ENCODE results near the gene EPN3. TPM values are rescaled to one million over a fixed set of nuclear protein-coding genes. Genes with fewer than 3 reads are reported as not detected.
A peak's percentile ranks its signal among the peaks of the same experiment; 100 is the strongest.

The EPN3 gene
- total RNA-seq, 1 experiment from 2014 or later, result 20.5 TPM

GRCh38 chr17:50519141-50519834 is 13.2 kb upstream of the EPN3 start:
- H3K27me3 ChIP-seq (ENCODE audit: low read length), result no peaks in the 10 kb centered on the region
- no peaks in the 10 kb centered on the region for H4K20me1 ChIP-seq (ENCODE audit: low read length)
- H3K4me3 ChIP-seq (ENCODE audit: low read length), result no peak overlapping the region
- BruUV-seq (replicated peaks), result no TSS peak
- no peaks in the 10 kb centered on the region for H3K9me2 ChIP-seq (replicated peaks; ENCODE audit: low read length)
- ChIA-PET POLR2A (ENCODE audit: unreplicated experiment) (interaction anchor here (0.5 kb wide), 1 partner anchor 1676 kb away, joined by 3 read pairs; no protein-coding TSS in a partner anchor), CTCF (interaction anchor here (0.6 kb wide), 1 partner anchor 9 kb away, joined by 4 read pairs; no protein-coding TSS in a partner anchor)
- TF ChIP-seq, protein P1, sequence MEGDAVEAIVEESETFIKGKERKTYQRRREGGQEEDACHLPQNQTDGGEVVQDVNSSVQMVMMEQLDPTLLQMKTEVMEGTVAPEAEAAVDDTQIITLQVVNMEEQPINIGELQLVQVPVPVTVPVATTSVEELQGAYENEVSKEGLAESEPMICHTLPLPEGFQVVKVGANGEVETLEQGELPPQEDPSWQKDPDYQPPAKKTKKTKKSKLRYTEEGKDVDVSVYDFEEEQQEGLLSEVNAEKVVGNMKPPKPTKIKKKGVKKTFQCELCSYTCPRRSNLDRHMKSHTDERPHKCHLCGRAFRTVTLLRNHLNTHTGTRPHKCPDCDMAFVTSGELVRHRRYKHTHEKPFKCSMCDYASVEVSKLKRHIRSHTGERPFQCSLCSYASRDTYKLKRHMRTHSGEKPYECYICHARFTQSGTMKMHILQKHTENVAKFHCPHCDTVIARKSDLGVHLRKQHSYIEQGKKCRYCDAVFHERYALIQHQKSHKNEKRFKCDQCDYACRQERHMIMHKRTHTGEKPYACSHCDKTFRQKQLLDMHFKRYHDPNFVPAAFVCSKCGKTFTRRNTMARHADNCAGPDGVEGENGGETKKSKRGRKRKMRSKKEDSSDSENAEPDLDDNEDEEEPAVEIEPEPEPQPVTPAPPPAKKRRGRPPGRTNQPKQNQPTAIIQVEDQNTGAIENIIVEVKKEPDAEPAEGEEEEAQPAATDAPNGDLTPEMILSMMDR (conservative IDR thresholded peaks at IDR 0.05; ENCODE audit: low read depth, low read length), result no peak
- peak; percentile 45 for ATAC-seq
- no peak overlapping the region for H2AFZ ChIP-seq (ENCODE audit: low read length)
- no peaks in the 10 kb centered on the region for H3K79me2 ChIP-seq (ENCODE audit: low read length)
- no peaks in the 10 kb centered on the region for H3K9me3 ChIP-seq (ENCODE audit: low read length)
- DNase-seq, result peak; percentile 65
- peaks cover 3% of the 10 kb centered on the region; the same call in 1 of the 2 replicates for H3K4me1 ChIP-seq (ENCODE audit: insufficient read depth, low read length)
- H3K36me3 ChIP-seq (ENCODE audit: low read depth, low read length), result no peaks in the 10 kb centered on the region
- no peak overlapping the region for H3K4me2 ChIP-seq (ENCODE audit: low read length)
- no peak overlapping the region for H3K9ac ChIP-seq (ENCODE audit: low read length)
- intact Hi-C loops (cut with micrococcal nuclease), result no loop called here
- no peaks in the 10 kb centered on the region for H3F3A ChIP-seq (ENCODE audit: low read length, unreplicated experiment)
- H3K27ac ChIP-seq (ENCODE audit: low read length), result no peak overlapping the region

GRCh38 chr17:50520483-50520882 is 12.1 kb upstream of the EPN3 start:
- no peaks in the 10 kb centered on the region for H4K20me1 ChIP-seq (ENCODE audit: low read length)
- H3K27ac ChIP-seq (ENCODE audit: low read length), result no peak overlapping the region
- H3K27me3 ChIP-seq (ENCODE audit: low read length), result no peaks in the 10 kb centered on the region
- no peak overlapping the region for H3K4me3 ChIP-seq (ENCODE audit: low read length)
- POLR2A ChIA-PET (ENCODE audit: unreplicated experiment), result no interaction called here
- TF ChIP-seq, protein P1 (conservative IDR thresholded peaks at IDR 0.05; ENCODE audit: low read depth, low read length), result no peak
- no peak for TF ChIP-seq EZH2 (IDR thresholded peaks at IDR 0.05; ENCODE audit: low read length, unreplicated experiment)
- TF ChIP-seq EZH2phosphoT487 (IDR thresholded peaks at IDR 0.05; ENCODE audit: borderline replicate concordance, low read length), result no peak
- no peaks in the 10 kb centered on the region for H3K36me3 ChIP-seq (ENCODE audit: low read depth, low read length)
- no TSS peak for BruUV-seq (replicated peaks)
- intact Hi-C loops (cut with micrococcal nuclease), result no loop called here
- no peak for ATAC-seq
- H3K9ac ChIP-seq (ENCODE audit: low read length), result no peak overlapping the region
- H3K4me2 ChIP-seq (ENCODE audit: low read length), result no peak overlapping the region
- H3K79me2 ChIP-seq (ENCODE audit: low read length), result no peaks in the 10 kb centered on the region
- DNase-seq, result no peak
- H2AFZ ChIP-seq (ENCODE audit: low read length), result no peak overlapping the region
- CTCF ChIA-PET, result no interaction called here
- H3K4me1 ChIP-seq (ENCODE audit: insufficient read depth, low read length), result peaks cover 3% of the 10 kb centered on the region; the same call in 1 of the 2 replicates
- H3F3A ChIP-seq (ENCODE audit: low read length, unreplicated experiment), result no peaks in the 10 kb centered on the region
- H3K9me3 ChIP-seq (ENCODE audit: low read length), result no peaks in the 10 kb centered on the region
- H3K9me2 ChIP-seq (replicated peaks; ENCODE audit: low read length), result no peaks in the 10 kb centered on the region

- Histone ChIP-seq H3K4me3 (ENCODE audit: low read length) (no peak overlapping the region), H3K4me2 (ENCODE audit: low read length) (no peak overlapping the region), H3K27me3 (ENCODE audit: low read length) (no peaks in the 10 kb centered on the region), H3F3A (ENCODE audit: low read length, unreplicated experiment) (no peaks in the 10 kb centered on the region), H2AFZ (ENCODE audit: low read length) (no peak overlapping the region), H3K27ac (ENCODE audit: low read length) (no peak overlapping the region), H3K9me3 (ENCODE audit: low read length) (no peaks in the 10 kb centered on the region), H3K36me3 (ENCODE audit: low read depth, low read length) (no peaks in the 10 kb centered on the region), H3K4me1 (ENCODE audit: insufficient read depth, low read length) (peaks cover 3% of the 10 kb centered on the region; the same call in 1 of the 2 replicates), H3K9me2 (replicated peaks; ENCODE audit: low read length) (no peaks in the 10 kb centered on the region), H3K9ac (ENCODE audit: low read length) (no peak overlapping the region), H4K20me1 (ENCODE audit: low read length) (no peaks in the 10 kb centered on the region), H3K79me2 (ENCODE audit: low read length) (no peaks in the 10 kb centered on the region)
- DNase-seq, result no peak
- ChIA-PET POLR2A (ENCODE audit: unreplicated experiment) (no interaction called here), CTCF (no interaction called here)
- intact Hi-C loops (cut with micrococcal nuclease), result no loop called here
- no peak for ATAC-seq
- no TSS peak for BruUV-seq (replicated peaks)
- TF ChIP-seq EZH2phosphoT487 (IDR thresholded peaks at IDR 0.05; ENCODE audit: borderline replicate concordance, low read length) (no peak), EZH2 (IDR thresholded peaks at IDR 0.05; ENCODE audit: low read length, unreplicated experiment) (no peak)
- TF ChIP-seq, protein P1 (conservative IDR thresholded peaks at IDR 0.05; ENCODE audit: low read depth, low read length), result no peak
Observed at GRCh38 chr17:50521514-50521913, 11.0 kb upstream of the EPN3 start.

All from PC-3 (cell line).